ELR (cell line): ENCODE measurements around the gene CDH13.

Experiments used
- DNase-seq: peaks from one replicate; pipeline ENCODE4 v3.0.0-alpha.2; 2015; ENCODE audit warnings: low read depth

CDH13 gene

GRCh38 chr16:83762141-83762991 lies 1135.6 kb downstream of the CDH13 start:
- no peak for DNase-seq

GRCh38 chr16:83762992-83763358 lies 1136.2 kb downstream of the CDH13 start:
- no peak for DNase-seq

- DNase-seq, result no peak
These were observed 1142.2 kb downstream of the CDH13 start for GRCh38 chr16:83768986-83769385.

DNA sequence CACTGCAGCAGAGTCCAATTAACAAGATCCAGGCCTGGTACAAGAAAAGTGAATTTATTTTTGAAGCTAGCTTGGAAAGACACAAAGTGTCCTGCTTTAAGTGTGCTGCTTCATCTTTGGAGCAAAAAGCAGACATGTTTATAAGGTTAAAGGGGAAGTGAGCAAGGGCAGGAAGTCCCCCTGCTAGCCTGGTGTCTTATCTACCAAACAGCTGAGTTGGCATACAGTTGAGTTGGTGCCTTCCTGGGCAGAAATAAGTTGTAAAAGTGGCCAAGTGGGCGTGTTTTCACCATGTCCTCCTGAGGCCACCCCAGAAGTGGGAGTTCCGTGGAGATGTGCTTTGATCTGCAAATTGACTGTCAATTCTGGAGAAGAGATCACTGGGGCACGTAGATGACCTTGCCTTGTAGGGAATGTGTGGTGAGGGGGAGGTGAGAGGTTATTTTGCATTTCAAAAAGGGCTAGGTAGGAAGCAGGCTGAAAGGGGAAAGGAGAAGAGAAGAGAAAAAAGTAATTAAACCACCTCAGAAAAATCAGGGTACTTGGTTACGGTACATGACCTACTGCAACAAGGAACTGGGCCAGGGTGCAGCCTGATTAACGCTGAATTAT lies 1142.7 kb downstream of the CDH13 start:
- DNase-seq, result no peak

DNA sequence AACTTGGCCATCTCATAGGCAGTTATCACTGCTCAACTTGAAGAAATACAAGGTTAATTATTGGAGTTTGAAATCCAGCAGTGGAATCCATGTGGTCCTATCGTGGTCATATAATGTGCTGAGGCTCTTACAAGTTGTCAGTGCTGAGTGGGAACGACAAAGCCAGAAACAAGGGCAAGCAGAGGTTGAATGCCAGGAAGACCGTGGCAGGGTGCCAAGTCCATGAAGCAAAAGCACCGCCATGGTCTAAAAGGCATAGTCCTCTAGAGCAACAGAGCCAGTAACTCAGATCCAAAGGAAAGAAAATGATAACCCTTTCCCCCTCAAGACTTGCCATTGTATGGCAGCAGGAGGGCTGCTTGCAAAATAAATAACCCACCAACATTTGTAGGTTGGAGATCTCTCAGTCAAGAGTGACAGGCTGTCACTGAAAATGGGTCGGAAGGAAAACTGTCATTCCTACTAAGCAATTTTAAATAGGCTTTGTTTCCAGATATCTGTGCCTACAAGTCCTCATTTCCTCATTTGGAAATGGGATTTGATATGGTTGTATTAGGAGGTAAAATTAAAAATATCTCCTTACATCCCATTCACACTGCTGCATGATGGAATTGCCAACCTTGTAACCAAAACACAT lies 1144.7 kb downstream of the CDH13 start:
- no peak for DNase-seq

GRCh38 chr16:83772806-83773205 lies 1146.0 kb downstream of the CDH13 start:
- DNase-seq, result no peak

DNA sequence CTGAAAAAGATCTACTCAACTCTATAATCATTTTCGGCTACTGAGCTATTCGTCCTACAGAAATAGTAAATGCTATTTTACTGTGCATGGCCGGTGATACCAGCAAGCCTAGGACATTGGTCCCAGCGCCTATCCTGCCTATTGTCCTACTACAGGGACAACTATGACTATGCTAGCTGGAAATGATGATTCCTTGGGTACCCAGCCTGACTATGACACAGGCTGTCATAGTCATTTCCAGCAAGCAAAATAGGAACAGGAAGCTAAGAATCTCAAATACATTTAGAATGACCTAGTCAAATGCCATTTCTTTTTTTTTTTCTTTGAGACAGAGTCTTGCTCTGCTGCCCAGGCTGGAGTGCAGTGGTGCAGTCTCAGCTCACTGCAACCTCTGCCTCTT lies 1147.3 kb downstream of the CDH13 start:
- DNase-seq, result no peak

DNA sequence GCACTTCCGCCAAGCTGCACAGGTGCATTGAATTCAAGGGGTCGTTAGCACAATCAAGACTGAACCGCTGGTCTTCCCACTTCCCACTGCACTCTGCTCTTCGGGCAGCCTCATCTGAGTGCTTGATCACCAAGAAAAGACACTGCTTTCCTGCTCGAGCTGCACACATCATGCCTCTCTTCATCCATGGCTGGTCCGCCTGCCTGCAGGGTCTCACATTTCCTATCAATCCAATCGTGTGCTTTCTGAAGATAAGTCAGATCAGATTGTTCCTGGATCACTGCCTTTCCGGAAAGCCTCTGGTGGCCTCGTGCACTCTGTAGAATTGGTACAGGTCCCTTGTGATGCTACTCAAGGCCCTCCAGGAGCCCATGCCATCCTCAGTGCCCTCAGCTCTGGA lies 1150.2 kb downstream of the CDH13 start:
- no peak for DNase-seq

DNA sequence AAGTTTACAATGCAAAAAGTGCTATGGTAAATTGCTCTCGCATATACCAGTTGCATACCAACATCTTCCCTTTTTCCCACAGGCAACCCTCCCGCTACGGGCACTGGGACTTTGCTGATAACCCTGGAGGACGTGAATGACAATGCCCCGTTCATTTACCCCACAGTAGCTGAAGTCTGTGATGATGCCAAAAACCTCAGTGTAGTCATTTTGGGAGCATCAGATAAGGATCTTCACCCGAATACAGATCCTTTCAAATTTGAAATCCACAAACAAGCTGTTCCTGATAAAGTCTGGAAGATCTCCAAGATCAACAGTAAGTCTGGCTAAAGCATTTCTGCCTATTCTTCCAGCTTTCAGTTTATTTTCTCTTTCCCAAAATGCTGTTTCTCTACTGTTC lies 1153.1 kb downstream of the CDH13 start:
- no peak for DNase-seq

DNA sequence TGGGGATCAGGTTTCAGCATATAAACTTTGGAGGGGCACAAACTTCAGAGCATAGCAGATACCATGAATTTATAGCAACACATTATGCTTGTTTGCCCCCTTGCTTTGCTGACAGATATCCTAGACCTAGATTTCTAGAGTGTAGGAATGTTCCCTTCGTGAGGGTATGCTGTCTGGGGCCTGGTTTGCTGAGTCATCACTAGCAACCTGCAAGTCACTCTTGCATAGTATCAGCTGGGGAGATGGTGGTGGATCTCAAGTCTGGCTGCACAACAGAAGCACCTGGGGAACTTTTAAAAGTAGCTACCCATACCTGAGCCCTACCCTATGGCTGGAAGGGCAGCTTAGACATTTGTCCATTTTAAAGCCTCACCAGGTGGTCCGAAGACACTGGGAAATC lies 1158.7 kb downstream of the CDH13 start:
- no peak for DNase-seq

DNA sequence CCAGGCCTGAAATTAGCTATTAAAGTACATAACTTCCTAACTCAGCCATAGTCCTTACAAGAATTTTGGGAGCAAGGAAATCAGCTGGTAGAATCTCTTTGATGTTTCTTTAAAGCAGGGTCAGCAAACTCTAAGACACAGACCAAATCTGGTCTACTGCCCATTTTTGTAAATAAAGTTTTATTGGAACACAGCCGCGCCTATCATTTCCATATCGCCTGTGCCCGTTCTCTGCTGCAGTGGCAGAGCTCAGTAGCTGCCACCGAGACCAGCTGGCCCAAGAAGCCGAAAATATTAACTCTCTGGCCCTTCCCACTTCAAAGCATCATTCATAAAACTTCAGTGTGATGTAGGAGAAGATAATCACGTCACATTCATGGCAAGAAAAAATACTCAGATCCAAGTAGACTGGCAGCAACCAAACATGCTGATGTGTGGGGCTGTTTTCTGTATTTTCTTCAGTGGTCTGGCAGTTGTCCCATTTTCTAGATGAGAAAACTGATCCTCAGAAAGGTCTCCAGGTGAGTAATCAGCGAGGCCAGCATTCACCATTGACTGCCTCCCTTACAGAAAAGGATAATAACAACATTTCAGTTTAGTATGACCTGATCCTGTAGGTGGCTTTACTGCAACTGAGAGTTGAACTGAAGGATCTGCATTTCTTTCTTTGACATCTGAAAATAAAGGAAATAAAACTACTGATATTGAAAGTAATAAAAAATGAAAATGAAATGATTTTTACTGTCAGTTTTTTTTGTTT lies 1163.1 kb downstream of the CDH13 start:
- no peak for DNase-seq

DNA sequence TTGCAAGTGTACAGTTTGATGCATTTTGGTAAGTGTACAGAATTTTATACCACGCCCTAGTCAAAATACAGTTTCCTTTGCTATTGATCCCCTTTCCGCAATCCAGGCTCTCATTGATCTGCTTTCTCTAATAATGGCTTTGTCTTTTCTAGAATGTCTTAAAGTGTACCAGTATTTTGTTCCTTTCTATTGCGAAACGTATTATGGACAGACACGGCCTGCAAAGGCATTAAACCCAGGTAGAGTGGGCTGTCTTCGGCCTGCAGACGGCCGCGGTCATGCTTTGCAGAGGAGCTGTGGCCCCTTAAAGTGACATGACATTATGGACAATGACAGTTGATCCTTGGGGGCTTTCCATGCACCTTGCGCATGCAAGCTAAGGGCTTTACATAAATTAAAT lies 1165.1 kb downstream of the CDH13 start:
- no peak for DNase-seq

DNA sequence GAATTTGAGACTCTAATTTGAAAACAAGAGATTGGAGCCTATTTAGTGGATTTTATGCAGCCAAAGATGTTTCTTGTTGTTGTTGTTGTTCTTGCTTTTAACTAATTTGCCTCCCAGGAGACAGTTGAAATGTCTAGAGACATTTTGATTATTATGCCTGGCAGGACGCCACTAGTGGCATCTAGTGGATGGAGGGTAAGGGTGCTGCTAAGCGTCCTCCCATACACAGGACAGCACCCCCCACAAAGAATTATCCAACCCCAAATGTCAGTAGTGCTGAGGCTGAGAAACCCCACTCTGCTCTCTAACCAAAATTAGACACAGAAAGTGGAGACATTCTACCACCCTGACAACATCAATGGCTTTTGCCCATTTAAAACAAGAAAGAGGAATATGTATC lies 1165.6 kb downstream of the CDH13 start:
- DNase-seq, result no peak

GRCh38 chr16:83793179-83793578 lies 1166.4 kb downstream of the CDH13 start:
- no peak for DNase-seq

DNA sequence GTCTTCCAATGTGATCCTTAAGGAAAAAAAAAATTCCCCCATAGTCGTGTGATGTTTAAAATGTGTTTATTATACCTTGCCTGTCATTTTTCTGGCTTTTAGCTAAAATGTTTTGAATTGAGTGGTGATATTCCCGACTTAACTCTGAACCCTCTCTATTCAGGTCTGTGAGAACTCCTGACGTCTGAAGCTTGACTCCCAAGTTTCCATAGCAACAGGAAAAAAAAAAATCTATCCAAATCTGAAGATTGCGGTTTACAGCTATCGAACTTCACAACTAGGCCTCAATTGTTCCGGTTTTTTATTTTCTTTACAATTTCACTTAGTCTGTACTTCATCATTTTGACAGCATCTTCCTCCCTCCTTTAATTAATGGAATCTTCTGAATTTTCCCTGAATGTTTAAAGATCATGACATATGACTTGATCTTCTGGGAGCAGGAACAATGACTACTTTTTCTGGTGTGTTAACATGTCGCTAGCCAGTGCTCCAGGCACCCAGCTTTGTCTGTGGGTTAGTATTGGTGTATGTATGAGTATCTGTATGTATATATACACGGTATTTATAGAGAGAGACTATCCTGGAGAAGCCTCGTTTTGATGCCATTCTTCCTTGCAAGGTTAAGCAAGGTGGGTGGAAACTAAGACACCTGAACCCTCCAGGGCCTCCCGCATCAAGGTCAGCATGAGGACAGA lies 1168.2 kb downstream of the CDH13 start:
- no peak for DNase-seq

GRCh38 chr16:83797013-83797412 lies 1170.2 kb downstream of the CDH13 start:
- no peak for DNase-seq

DNA sequence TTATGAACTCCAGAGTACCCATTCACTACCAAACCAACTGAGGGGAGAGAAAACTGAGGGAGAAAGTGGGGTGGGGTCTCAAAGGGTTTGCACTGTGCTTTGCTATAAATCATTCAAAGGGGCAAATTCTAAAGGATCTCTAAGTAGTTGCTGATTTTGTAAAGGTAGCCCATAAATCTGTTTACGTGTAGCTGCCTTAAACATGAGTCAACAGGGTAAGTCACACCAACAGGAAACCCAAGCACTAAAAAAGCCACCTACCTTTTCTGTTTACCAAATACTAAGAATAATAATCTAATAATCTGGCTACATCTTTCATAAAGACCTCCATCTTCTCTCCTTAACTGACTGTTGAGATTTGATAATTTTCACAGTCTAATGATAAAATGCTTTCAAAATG lies 1172.6 kb downstream of the CDH13 start:
- peak; percentile 37 for DNase-seq

DNA sequence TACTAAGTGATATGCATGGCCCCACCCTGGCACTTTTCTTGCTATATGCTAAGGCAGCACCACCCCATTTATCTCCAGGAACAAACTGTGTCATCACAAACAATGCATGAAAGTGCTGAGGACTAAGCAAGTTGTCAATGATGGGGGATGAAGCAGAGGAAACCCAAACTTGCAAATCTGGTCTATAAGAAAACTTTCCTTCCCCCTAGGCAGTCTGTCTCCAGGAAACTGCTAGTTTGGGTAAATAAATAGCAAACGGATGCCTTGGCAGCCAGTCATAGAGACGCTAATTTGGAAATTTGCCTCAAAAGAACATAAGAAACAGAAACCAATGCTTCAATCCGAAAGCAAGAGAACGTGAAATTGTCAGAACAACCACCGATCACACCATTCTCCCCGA lies 1175.4 kb downstream of the CDH13 start:
- peak; percentile 83 for DNase-seq

DNA sequence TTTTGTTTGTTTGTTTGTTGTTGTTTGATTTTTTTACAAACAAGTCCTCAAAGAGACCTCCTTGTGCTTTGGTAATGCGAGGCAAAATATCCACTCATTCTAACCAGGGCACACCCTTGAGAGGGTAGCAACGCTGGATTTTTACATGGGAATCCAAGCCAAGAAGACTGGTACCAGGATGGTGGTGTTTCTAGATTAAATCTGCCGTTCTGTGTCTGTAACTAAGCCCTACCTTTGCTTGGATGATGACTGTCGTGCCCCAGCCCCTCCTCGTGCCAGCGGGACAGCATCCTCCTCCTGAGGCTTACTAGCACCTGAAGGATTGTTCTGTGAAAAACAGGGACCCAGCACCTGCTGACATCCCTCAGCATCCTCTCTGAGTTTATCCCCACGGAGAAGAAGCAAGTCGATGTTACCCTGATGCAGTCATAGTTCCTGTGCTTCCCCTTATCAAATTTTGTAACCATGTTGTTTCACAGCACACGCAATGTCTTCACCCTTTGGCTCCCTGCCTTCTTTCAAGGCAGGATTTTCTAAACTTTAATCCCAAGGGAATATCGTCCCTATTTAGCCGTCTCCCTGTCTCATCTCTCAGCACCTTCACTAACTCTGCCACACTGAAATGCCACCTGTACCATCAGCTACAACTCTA lies 1175.9 kb downstream of the CDH13 start:
- DNase-seq, result no peak

- DNase-seq, result no peak
These were observed 1177.0 kb downstream of the CDH13 start for GRCh38 chr16:83803811-83804210.

DNA sequence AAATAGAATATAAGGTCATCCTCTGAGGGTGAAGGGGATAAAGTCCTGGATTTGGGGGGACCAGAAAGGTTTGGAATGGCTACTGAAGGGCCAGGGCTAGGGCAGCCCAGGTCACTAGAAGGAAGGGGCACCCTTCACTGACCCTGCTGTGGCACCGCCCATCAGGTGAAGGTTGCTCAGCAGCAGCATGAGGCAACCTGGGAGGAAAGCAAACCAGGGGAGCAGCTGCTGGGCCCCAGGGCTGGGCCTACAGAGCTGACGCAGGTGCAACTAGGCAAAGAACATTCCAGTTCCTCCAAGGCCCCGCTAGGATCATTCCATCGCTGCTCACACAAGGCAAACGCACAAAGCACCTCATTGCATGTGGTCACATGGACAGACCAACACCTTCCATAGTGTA lies 1177.6 kb downstream of the CDH13 start:
- no peak for DNase-seq

DNA sequence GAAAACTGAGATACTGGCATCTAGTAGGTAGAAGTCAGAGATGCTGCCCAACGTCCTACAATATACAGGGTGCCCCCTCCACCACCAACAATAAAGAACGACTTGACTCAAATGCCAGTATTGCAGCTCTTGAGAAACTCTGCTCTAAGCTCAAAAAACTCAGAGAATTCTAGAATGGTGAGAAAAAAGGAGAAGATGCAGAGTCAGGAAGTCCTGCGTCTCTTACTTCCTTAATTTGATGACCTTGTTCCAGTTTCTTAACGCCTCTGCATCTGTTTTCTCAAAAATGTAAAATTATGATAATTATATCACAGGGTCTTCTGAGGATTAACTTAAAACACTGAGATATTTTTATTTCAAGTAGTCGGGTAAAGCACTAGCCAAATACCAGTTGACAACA lies 1179.3 kb downstream of the CDH13 start:
- no peak for DNase-seq
